ENCODE results near the gene MTUS2. TPM values are rescaled to one million over a fixed set of nuclear protein-coding genes. Genes with fewer than 3 reads are reported as not detected.

MTUS2 gene
- total and polyA plus RNA-seq, 2 donors (not counting 3 experiments of a cell fraction or from before 2014, with no cell fraction given) = not detected

DNA sequence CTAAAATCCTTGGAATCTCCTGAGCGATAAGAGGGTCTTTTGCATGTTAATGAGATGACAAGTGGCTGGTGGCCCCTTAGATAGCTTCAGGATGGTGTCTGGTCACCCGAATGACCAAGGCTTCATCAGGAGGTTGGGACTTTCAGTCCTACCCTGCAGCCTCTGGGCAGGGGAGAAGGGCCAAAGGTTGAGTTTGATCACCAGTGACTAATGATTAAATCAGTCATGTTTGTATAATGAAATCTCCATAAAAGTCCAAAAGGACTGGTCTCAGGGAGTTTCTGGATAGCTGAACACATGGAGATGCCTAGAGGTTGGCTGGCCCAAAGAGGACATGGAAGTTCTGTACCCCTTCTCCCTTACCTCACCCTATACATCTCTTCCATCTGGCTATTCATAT lies 316.2 kb downstream of the MTUS2 start:
- Histone ChIP-seq H3K36me3 (ENCODE audit: control insufficient read depth in 2 of 2, extremely low read depth in 1 of 2, insufficient read depth in 2 of 2, low read length in 2 of 2) (no peaks in the 10 kb centered on the region), H3K9ac (replicated peaks; ENCODE audit: extremely low read depth, insufficient read depth, low read length) (no peak overlapping the region), H3K4me2 (ENCODE audit: insufficient read depth, low read length) (no peak overlapping the region), H2AFZ (ENCODE audit: low read depth, low read length) (no peak overlapping the region), H3K79me2 (ENCODE audit: control insufficient read depth, insufficient read depth, low read length) (no peaks in the 10 kb centered on the region), H3K9me3 (replicated peaks; ENCODE audit: control insufficient read depth, insufficient read depth, low read length) (peaks cover 7% of the 10 kb centered on the region), H4K20me1 (replicated peaks; ENCODE audit: control insufficient read depth, extremely low read depth, insufficient read depth, low read length) (no peaks in the 10 kb centered on the region), H3K27ac (ENCODE audit: insufficient read depth, low read depth, low read length) (no peak overlapping the region), H3K4me3 (replicated peaks in 1 of 3; ENCODE audit: insufficient read depth in 1 of 3, low read depth in 1 of 3, low read length in 3 of 3) (no peak overlapping the region), H3K27me3 (ENCODE audit: control insufficient read depth in 2 of 2, insufficient read depth in 2 of 2, low read length in 2 of 2) (no peaks in the 10 kb centered on the region), H3K9me1 (replicated peaks; ENCODE audit: control insufficient read depth, extremely low read depth, insufficient read depth, low read length) (no peaks in the 10 kb centered on the region), H3K4me1 (ENCODE audit: control insufficient read depth, extremely low read depth, insufficient read depth, low read length) (no peaks in the 10 kb centered on the region)
- TF ChIP-seq FOS (IDR thresholded peaks at IDR 0.05; ENCODE audit: borderline replicate concordance, insufficient read depth, low read length) (no peak), POLR2A (IDR thresholded peaks at IDR 0.05; ENCODE audit: low read depth, low read length) (no peak), EZH2 (IDR thresholded peaks at IDR 0.05; ENCODE audit: borderline replicate concordance, low read depth, low read length, severe bottlenecking) (no peak), JUN (IDR thresholded peaks at IDR 0.05; ENCODE audit: borderline replicate concordance, insufficient read depth, insufficient read length, low read depth) (no peak)
- TF ChIP-seq, protein P1, sequence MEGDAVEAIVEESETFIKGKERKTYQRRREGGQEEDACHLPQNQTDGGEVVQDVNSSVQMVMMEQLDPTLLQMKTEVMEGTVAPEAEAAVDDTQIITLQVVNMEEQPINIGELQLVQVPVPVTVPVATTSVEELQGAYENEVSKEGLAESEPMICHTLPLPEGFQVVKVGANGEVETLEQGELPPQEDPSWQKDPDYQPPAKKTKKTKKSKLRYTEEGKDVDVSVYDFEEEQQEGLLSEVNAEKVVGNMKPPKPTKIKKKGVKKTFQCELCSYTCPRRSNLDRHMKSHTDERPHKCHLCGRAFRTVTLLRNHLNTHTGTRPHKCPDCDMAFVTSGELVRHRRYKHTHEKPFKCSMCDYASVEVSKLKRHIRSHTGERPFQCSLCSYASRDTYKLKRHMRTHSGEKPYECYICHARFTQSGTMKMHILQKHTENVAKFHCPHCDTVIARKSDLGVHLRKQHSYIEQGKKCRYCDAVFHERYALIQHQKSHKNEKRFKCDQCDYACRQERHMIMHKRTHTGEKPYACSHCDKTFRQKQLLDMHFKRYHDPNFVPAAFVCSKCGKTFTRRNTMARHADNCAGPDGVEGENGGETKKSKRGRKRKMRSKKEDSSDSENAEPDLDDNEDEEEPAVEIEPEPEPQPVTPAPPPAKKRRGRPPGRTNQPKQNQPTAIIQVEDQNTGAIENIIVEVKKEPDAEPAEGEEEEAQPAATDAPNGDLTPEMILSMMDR (IDR thresholded peaks at IDR 0.05; ENCODE audit: extremely low read depth in 1 of 2, insufficient read depth in 1 of 2, low read depth in 1 of 2, low read length in 2 of 2) = no peak
- CTCF ChIA-PET = no interaction called here
- dilution Hi-C loops (cut with MboI; ENCODE audit: extremely low pct_ligation_motif_present, low sequenced_read_pairs) = no loop called here
- POLR2A ChIA-PET = no interaction called here
- intact Hi-C loops (cut with micrococcal nuclease) = no loop called here
- FAIRE-seq (no peak), DNase-seq (ENCODE audit: low read depth, low spot score) (no peak)
- BruUV-seq (replicated peaks) = no TSS peak

DNA sequence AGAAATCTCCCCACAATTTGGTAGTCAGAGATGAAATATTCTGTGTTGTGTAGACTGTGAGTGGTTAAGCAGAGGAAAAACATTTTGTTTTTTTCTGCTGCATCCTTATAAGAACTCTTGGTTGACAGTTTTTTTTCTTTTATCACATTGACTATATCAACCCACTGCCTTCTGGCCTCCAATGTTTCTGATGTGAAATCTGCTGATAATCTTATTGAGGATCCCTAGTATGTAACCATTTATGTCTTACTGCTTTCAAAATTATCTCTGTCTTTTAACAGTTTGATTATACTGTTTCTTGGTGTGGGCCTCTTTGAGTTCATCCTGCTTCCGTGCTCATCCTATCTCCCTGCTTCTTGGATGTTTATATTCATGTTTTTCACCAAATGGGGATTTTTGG lies 316.9 kb downstream of the MTUS2 start:
- no peaks in the 10 kb centered on the region for H3K27me3 ChIP-seq (ENCODE audit: control insufficient read depth in 2 of 2, insufficient read depth in 2 of 2, low read length in 2 of 2)
- TF ChIP-seq POLR2AphosphoS5 (IDR thresholded peaks at IDR 0.05; ENCODE audit: insufficient read depth, low read depth, low read length) (no peak), MYC (IDR thresholded peaks at IDR 0.05; ENCODE audit: low read depth, low read length) (no peak), FOS (IDR thresholded peaks at IDR 0.05; ENCODE audit: borderline replicate concordance, insufficient read depth, low read length) (no peak), EZH2 (IDR thresholded peaks at IDR 0.05; ENCODE audit: borderline replicate concordance, low read depth, low read length, severe bottlenecking) (no peak), GATA2 (IDR thresholded peaks at IDR 0.05; ENCODE audit: insufficient read depth, insufficient read length, low read depth, low read length) (no peak), POLR2A (IDR thresholded peaks at IDR 0.05; ENCODE audit: low read depth, low read length) (no peak), JUN (IDR thresholded peaks at IDR 0.05; ENCODE audit: borderline replicate concordance, insufficient read depth, insufficient read length, low read depth) (no peak)
- TF ChIP-seq, protein P1 (IDR thresholded peaks at IDR 0.05; ENCODE audit: extremely low read depth in 1 of 2, insufficient read depth in 1 of 2, low read depth in 1 of 2, low read length in 2 of 2) = no peak
- TF ChIP-seq, protein P2, sequence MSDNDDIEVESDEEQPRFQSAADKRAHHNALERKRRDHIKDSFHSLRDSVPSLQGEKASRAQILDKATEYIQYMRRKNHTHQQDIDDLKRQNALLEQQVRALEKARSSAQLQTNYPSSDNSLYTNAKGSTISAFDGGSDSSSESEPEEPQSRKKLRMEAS (IDR thresholded peaks at IDR 0.05; ENCODE audit: insufficient read depth, insufficient read length) = no peak
- H3K9me1 ChIP-seq (replicated peaks; ENCODE audit: control insufficient read depth, extremely low read depth, insufficient read depth, low read length) = no peaks in the 10 kb centered on the region
- H2AFZ ChIP-seq (ENCODE audit: low read depth, low read length) = no peak overlapping the region
- H3K9ac ChIP-seq (replicated peaks; ENCODE audit: extremely low read depth, insufficient read depth, low read length) = no peak overlapping the region
- FAIRE-seq (no peak), DNase-seq (ENCODE audit: low read depth, low spot score) (no peak)
- ChIA-PET CTCF (no interaction called here), POLR2A (no interaction called here)
- H3K9me3 ChIP-seq (replicated peaks; ENCODE audit: control insufficient read depth, insufficient read depth, low read length) = peaks cover 7% of the 10 kb centered on the region
- no peak overlapping the region for H3K4me3 ChIP-seq (replicated peaks in 1 of 3; ENCODE audit: insufficient read depth in 1 of 3, low read depth in 1 of 3, low read length in 3 of 3)
- intact Hi-C loops (cut with micrococcal nuclease) = no loop called here
- BruUV-seq (replicated peaks) = no TSS peak
- no peaks in the 10 kb centered on the region for H3K79me2 ChIP-seq (ENCODE audit: control insufficient read depth, insufficient read depth, low read length)
- no peak overlapping the region for H3K27ac ChIP-seq (ENCODE audit: insufficient read depth, low read depth, low read length)
- H4K20me1 ChIP-seq (replicated peaks; ENCODE audit: control insufficient read depth, extremely low read depth, insufficient read depth, low read length) = no peaks in the 10 kb centered on the region
- no peak overlapping the region for H3K4me2 ChIP-seq (ENCODE audit: insufficient read depth, low read length)
- no peaks in the 10 kb centered on the region for H3K36me3 ChIP-seq (ENCODE audit: control insufficient read depth in 2 of 2, extremely low read depth in 1 of 2, insufficient read depth in 2 of 2, low read length in 2 of 2)
- dilution Hi-C loops (cut with MboI; ENCODE audit: extremely low pct_ligation_motif_present, low sequenced_read_pairs) = no loop called here
- no peaks in the 10 kb centered on the region for H3K4me1 ChIP-seq (ENCODE audit: control insufficient read depth, extremely low read depth, insufficient read depth, low read length)
